ENCODE measurements around the gene AQP3.

- TF ChIP-seq YY1 (IDR thresholded peaks at IDR 0.05; ENCODE audit: insufficient read depth, insufficient read length) (no peak), ZNF274 (IDR thresholded peaks at IDR 0.05; ENCODE audit: low read depth, low read length) (no peak), SUZ12 (IDR thresholded peaks at IDR 0.05; ENCODE audit: extremely low read depth, insufficient read depth, insufficient read length) (no peak)
Measured at GRCh38 chr9:33465096-33465495, 17.7 kb upstream of the AQP3 start.

All from NT2/D1 (cell line).